NOMO-1 treated with dmso at 0.1 percent for 144 hours (cell line): ENCODE results near the gene GPR37L1.
A peak's percentile ranks its signal among the peaks of the same experiment; 100 is the strongest.
"Not testable (repeated sequence)": the region's sequence is repeated elsewhere in the genome, so short reads cannot be mapped to it uniquely, and the experiment has no call there.

Experiments used
- DNase-seq: peaks from one replicate; lab custom pipeline; 2025; ENCODE audit not compliant: unreplicated experiment; lab: John Stamatoyannopoulos, UW

GPR37L1 gene

DNA sequence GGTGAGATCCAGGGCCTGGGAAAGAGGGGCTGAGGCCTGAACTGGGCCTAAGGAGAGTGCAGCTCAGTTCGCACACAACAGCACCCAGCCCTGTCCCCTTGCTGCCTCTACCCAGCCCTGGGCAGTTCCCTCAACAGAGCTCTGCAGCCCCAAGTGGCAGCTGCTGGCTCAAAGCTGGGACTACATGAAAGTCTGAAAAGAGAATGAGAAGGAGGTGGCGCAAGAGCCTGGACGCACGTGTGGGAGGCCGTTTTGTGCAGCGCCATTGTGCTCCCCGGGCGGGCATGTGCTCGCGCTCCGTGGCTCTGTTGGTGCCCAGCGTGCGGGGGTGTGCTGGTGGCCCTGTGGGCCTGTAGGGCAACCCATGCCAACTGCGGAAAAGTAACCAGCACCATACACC, 10.3 kb downstream of the GPR37L1 start:
- no peak for DNase-seq

- no peak for DNase-seq
These were observed 10.8 kb downstream of the GPR37L1 start for GRCh38 chr1:202133496-202133895.

GRCh38 chr1:202133989-202134388, 11.3 kb downstream of the GPR37L1 start:
- DNase-seq, result no peak

- DNase-seq, result no peak
These were observed 12.0 kb downstream of the GPR37L1 start for GRCh38 chr1:202134645-202135172.

GRCh38 chr1:202135221-202135721, 12.6 kb downstream of the GPR37L1 start:
- DNase-seq, result peak; percentile 43

DNA sequence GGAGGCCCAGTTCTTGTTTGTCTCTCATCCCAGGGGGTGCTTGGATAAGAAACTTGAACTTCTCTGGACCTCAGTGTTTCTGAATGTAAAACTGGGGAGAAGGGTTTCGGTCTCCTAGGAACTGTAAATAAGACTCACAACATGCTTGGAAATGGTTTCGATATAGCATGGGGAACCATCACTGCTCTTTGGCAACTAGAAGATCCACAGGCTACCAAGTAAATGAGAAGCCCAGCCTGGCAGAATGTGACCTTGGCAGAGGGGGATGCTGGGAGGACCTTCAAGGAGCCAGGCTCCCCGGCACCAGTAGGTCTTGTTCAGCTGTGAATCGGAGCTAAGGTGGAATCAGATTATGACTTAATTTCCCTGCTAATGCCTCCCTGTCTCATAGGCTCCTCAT, 18.1 kb downstream of the GPR37L1 start:
- no peak for DNase-seq

GRCh38 chr1:202141468-202141867, 18.8 kb downstream of the GPR37L1 start:
- not testable (repeated sequence) for DNase-seq

- DNase-seq, result peak; percentile 71
These were observed 20.5 kb downstream of the GPR37L1 start for GRCh38 chr1:202143011-202143767.

DNA sequence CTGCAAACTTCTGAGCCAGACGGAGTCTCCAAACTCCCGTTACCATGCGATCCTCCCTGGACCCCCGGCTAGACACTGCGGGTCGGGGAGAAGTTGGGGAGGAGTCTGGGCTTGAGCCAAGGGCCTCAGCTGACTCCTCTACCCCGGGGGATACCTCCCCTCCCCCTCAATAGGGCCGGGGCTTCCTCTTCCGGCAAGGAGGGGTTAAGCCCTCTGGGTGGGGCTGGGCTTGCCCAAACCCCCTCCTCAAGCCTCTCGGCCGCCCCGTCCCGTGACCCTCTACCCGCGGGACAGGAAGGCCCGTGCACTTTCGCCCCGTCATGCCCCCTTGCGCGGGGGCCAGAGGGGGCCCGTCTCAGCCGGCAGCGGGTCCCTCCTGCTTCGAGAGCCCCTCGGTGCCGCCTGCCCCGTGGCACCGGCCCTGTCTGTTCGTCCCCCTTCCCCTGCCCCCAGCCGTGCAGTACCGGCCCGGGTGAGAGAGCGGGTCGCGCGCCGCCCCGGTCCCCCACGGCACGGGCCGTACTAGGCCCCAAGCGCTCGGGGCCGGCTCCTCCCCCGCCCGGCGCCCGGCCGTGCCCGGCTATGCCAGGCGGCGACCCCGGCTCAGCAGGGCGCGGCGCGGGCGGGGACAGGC, 21.2 kb downstream of the GPR37L1 start:
- DNase-seq, result no peak

- DNase-seq, result no peak
These were observed 21.8 kb downstream of the GPR37L1 start, which contains the start of gene ARL8A for GRCh38 chr1:202144402-202145067. TSS of gene ARL8A (minus strand) at chr1:202144737. CDS start at chr1:202144572, 165 bp downstream.

- no peak for DNase-seq
These were observed 22.5 kb downstream of the GPR37L1 start for GRCh38 chr1:202145068-202145743.

GRCh38 chr1:202145744-202146140, 23.0 kb downstream of the GPR37L1 start:
- not testable (repeated sequence) for DNase-seq

DNA sequence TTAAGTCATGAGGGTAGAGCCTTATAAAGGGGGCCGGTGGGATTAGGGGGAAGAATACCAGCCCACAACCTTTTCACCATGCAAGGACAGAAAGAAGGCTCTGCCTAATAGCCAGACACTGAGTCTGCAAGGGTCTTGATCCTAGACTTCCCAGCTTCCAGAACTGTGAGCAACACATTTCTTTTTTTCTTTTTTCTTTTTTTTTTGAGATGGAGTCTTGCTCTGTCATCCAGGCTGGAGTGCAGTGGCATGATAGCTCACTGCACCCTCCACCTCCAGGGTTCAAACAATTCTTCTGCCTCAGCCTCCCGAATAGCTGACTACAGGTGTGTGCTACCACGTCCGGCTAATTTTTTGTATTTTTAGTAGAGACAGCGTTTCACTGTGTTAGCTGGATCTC, 23.6 kb downstream of the GPR37L1 start:
- DNase-seq, result no peak

GRCh38 chr1:202146993-202147392, 24.3 kb downstream of the GPR37L1 start:
- DNase-seq, result no peak

GRCh38 chr1:202148391-202148790, 25.7 kb downstream of the GPR37L1 start:
- no peak for DNase-seq

- DNase-seq, result no peak
These were observed 26.8 kb downstream of the GPR37L1 start for GRCh38 chr1:202149566-202149965.

GRCh38 chr1:202150187-202150586, 27.5 kb downstream of the GPR37L1 start:
- DNase-seq, result no peak

- no peak for DNase-seq
These were observed 27.9 kb downstream of the GPR37L1 start for GRCh38 chr1:202150602-202151001.

DNA sequence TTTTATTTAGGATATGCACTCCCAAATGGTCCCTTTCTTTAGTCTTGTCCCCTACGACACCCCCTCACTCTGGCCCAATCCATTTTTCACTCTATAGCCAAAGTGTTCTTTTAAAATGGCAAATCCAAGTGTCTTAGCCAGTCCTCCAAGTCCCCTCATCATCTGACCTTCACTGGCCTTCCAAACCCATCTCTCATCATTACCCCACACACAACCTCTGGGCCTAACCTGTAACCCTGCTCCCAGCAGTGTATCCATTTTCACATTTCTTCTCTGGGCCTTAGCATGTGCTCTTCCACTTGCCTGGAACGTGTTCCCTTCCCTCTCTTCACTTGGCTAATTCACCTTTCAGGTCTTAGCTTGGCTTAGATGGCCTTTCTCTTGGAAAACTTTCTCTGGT, 28.3 kb downstream of the GPR37L1 start:
- no peak for DNase-seq

GRCh38 chr1:202152399-202152798, 29.7 kb downstream of the GPR37L1 start:
- no peak for DNase-seq

- no peak for DNase-seq
These were observed 30.6 kb downstream of the GPR37L1 start for GRCh38 chr1:202153284-202153683.
